NB4 (cell line): ENCODE data around the gene IGF2BP3.

Experiments used
- DNase-seq: peaks from one replicate; pipeline ENCODE4 v3.0.0; 2010; ENCODE audit warnings: low read depth
- H3K4me3 ChIP-seq: one replicate; pipeline ENCODE4 v1.5.1; 2011; ENCODE audit warnings: mild to moderate bottlenecking, low read depth, low read length, moderate library complexity
- CTCF ChIP-seq: IDR thresholded peaks from one replicate; pipeline ENCODE4 v1.5.1; 2012; ENCODE audit warnings: low read depth, low read length
- MAX ChIP-seq: IDR thresholded peaks from 2 replicates; pipeline ENCODE4 v1.6.1; 2011; ENCODE audit warnings: low read depth, low read length
- MYC ChIP-seq: IDR thresholded peaks from 2 replicates; pipeline ENCODE4 v1.6.1; 2011; ENCODE audit warnings: low read depth, low read length
- POLR2A ChIP-seq: IDR thresholded peaks from 2 replicates; pipeline ENCODE4 v1.6.1; 2011; ENCODE audit warnings: mild to moderate bottlenecking; ENCODE audit not compliant: insufficient read length; ENCODE audit errors: extremely low read depth

Gene IGF2BP3

GRCh38 chr7:23422909-23423308 lies 47.4 kb downstream of the IGF2BP3 start:
- no peak for DNase-seq
- TF ChIP-seq MYC, result no peak
- TF ChIP-seq CTCF, result no peak
- TF ChIP-seq POLR2A, result no peak
- TF ChIP-seq MAX, result no peak
- H3K4me3 ChIP-seq, result no peak overlapping the region

- no peak for DNase-seq
- TF ChIP-seq CTCF (no peak), MAX (no peak), POLR2A (no peak), MYC (no peak)
- H3K4me3 ChIP-seq, result no peak overlapping the region
These were observed 47.9 kb downstream of the IGF2BP3 start for GRCh38 chr7:23422384-23422783.

- DNase-seq, result no peak
- TF ChIP-seq CTCF (no peak), MAX (no peak), POLR2A (no peak)
- no peak overlapping the region for H3K4me3 ChIP-seq
These were observed 50.4 kb downstream of the IGF2BP3 start for GRCh38 chr7:23419845-23420244.

GRCh38 chr7:23419160-23419559 lies 51.1 kb downstream of the IGF2BP3 start:
- no peak for DNase-seq
- no peak for TF ChIP-seq MYC
- TF ChIP-seq MAX, result no peak
- TF ChIP-seq POLR2A, result no peak
- no peak for TF ChIP-seq CTCF
- no peak overlapping the region for H3K4me3 ChIP-seq

GRCh38 chr7:23418046-23418445 lies 52.2 kb downstream of the IGF2BP3 start:
- TF ChIP-seq POLR2A (no peak), MAX (no peak), CTCF (no peak), MYC (no peak)
- H3K4me3 ChIP-seq, result no peak overlapping the region
- peak; percentile 42 for DNase-seq

GRCh38 chr7:23415198-23415597 lies 55.1 kb downstream of the IGF2BP3 start:
- DNase-seq, result no peak
- no peak overlapping the region for H3K4me3 ChIP-seq
- TF ChIP-seq CTCF (no peak), MYC (no peak), MAX (no peak), POLR2A (no peak)
